Measurements from ENCODE around the gene UQCRHL.
"Not testable (repeated sequence)": the region's sequence is repeated elsewhere in the genome, so short reads cannot be mapped to it uniquely, and the experiment has no call there.

The UQCRHL gene

DNA sequence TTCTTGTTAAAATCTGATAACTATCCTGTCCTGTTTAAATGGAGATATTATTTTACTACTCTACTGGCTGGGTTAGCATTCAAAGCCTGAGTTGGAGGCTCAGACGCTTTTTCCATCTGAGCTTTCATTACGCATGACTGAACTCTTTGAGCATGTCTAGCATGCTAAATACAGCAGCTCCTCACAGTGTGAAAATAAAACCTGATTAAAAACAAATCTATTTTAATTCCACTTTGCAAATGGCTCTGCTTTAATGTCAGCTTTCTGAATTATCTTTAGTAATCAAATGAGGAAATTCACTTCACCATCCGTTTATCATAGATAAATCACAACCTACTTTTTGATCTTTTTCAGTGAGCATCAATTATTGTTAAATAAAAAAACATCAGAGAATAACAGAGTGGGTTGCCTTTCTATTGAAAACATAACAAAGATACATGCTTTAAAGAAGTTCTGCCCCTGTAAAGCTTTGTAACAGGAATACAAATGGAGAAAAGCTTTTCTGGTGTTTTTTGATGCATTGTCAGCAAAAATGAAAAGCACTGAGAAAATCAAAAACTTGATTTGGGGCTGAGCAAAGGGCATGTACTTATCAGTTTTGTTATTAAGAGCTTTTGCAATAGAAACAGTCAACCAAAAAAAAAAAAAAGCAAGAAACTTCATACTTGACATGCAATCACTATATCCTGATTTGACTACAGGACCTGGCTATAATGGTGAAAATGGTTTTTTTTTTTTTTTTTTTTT lies 36.5 kb upstream of the UQCRHL start:
- no peak for DNase-seq (ENCODE audit: low read depth)
- no peak overlapping the region for H3K4me3 ChIP-seq (ENCODE audit: low read depth, low read length)
- no peak for TF ChIP-seq MYC (IDR thresholded peaks at IDR 0.05; ENCODE audit: low read depth, low read length)
- TF ChIP-seq, protein P1, sequence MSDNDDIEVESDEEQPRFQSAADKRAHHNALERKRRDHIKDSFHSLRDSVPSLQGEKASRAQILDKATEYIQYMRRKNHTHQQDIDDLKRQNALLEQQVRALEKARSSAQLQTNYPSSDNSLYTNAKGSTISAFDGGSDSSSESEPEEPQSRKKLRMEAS (IDR thresholded peaks at IDR 0.05; ENCODE audit: low read depth, low read length) = no peak
- TF ChIP-seq, protein P2, sequence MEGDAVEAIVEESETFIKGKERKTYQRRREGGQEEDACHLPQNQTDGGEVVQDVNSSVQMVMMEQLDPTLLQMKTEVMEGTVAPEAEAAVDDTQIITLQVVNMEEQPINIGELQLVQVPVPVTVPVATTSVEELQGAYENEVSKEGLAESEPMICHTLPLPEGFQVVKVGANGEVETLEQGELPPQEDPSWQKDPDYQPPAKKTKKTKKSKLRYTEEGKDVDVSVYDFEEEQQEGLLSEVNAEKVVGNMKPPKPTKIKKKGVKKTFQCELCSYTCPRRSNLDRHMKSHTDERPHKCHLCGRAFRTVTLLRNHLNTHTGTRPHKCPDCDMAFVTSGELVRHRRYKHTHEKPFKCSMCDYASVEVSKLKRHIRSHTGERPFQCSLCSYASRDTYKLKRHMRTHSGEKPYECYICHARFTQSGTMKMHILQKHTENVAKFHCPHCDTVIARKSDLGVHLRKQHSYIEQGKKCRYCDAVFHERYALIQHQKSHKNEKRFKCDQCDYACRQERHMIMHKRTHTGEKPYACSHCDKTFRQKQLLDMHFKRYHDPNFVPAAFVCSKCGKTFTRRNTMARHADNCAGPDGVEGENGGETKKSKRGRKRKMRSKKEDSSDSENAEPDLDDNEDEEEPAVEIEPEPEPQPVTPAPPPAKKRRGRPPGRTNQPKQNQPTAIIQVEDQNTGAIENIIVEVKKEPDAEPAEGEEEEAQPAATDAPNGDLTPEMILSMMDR (IDR thresholded peaks at IDR 0.05; ENCODE audit: low read depth, low read length) = no peak
- TF ChIP-seq POLR2A (IDR thresholded peaks at IDR 0.05; ENCODE audit: extremely low read depth, insufficient read length) = no peak

DNA sequence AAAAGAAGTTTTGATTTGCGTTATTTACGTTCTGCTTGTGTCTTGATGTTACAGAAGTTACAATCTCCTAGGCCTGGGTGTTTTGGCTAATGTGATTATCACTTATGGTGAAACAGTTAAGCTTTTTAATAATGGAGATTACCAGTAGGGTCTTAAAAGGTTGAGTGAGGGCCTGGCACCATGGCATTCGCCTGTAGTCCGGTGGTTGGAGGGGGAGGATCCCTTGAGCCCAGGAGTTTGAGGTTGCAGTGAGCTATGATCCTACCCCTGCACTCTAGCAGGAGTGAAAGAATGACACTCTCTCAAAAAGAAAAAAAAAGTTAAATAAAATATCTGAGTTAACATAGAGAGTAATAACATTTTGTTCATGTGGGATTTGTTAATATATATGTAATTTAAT lies 31.3 kb upstream of the UQCRHL start:
- TF ChIP-seq, protein P2 (IDR thresholded peaks at IDR 0.05; ENCODE audit: low read depth, low read length) = no peak
- no peak for TF ChIP-seq MYC (IDR thresholded peaks at IDR 0.05; ENCODE audit: low read depth, low read length)
- TF ChIP-seq, protein P1 (IDR thresholded peaks at IDR 0.05; ENCODE audit: low read depth, low read length) = no peak
- no peak for TF ChIP-seq POLR2A (IDR thresholded peaks at IDR 0.05; ENCODE audit: extremely low read depth, insufficient read length)
- no peak overlapping the region for H3K4me3 ChIP-seq (ENCODE audit: low read depth, low read length)
- DNase-seq (ENCODE audit: low read depth) = no peak

DNA sequence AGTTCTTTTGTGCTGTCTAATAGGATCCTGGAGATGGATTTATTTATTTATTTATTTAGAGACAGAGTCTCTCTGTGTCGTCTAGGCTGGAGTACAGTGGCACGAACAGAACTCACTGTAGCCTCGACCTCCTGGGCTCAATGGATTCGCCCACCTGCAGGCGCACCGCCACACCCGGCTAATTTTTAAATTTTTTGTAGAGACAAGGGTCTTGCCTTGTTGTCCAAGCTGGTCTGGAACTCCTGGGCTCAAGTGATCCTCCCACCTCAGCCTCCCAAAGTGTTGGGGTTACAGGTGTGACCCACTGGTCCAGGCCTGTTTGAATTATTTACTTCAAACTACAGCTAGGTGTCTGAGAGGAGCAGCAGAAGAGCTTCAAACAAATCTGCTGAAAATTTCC lies 30.5 kb upstream of the UQCRHL start:
- no peak overlapping the region for H3K4me3 ChIP-seq (ENCODE audit: low read depth, low read length)
- no peak for DNase-seq (ENCODE audit: low read depth)
- no peak for TF ChIP-seq POLR2A (IDR thresholded peaks at IDR 0.05; ENCODE audit: extremely low read depth, insufficient read length)
- TF ChIP-seq, protein P2 (IDR thresholded peaks at IDR 0.05; ENCODE audit: low read depth, low read length) = no peak
- TF ChIP-seq, protein P1 (IDR thresholded peaks at IDR 0.05; ENCODE audit: low read depth, low read length) = no peak
- no peak for TF ChIP-seq MYC (IDR thresholded peaks at IDR 0.05; ENCODE audit: low read depth, low read length)

DNA sequence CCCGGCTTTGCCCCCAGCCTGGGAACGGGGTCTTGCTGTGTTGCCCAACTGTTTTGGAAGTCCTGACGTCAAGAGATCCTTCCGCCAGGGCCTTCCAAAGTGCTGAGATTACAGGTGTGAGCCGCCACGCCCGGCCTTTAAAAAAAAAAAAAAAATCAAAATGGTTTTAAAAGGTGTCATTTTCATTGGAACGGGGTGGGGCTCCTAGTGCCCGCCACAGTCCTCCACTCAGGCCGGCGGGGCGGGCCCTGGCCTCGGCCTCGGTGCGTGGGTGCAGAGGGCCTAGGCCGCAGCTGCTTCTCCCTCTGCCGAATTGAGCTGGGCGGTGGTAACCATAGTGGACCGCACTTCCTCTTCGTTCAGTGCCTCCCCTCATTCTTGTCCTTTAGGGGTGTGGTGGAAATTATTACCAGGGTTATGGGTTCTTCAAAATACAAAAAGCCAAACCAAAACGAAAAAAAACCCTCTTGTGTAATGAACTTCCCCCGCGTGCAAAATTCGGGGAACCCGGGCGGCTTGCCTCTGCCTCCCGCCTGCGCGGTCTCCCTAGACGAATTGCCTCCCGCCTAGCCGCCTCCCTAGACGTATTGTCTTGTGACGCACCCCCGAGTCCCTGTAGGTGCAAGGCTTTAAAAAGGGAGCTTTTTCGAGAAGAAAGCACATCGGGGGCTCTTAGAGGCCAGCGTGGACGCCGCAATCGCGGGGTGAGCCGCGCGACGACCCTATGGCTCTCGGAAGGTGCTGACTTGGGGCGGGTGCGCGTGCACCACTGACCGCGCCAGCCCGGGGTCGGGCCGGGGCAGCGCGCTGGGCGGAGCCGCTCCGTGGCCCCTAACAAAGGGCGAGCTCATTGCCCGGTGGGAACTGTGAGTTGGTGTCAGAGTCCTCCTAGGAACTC lies 29.6 kb upstream of the UQCRHL start:
- H3K4me3 ChIP-seq (ENCODE audit: low read depth, low read length) = peak overlapping the region; percentile 32
- TF ChIP-seq, protein P1 (IDR thresholded peaks at IDR 0.05; ENCODE audit: low read depth, low read length) = no peak
- TF ChIP-seq, protein P2 (IDR thresholded peaks at IDR 0.05; ENCODE audit: low read depth, low read length) = no peak
- TF ChIP-seq MYC (IDR thresholded peaks at IDR 0.05; ENCODE audit: low read depth, low read length) (no peak), POLR2A (IDR thresholded peaks at IDR 0.05; ENCODE audit: extremely low read depth, insufficient read length) (no peak)
- peak; percentile 84 for DNase-seq (ENCODE audit: low read depth)

DNA sequence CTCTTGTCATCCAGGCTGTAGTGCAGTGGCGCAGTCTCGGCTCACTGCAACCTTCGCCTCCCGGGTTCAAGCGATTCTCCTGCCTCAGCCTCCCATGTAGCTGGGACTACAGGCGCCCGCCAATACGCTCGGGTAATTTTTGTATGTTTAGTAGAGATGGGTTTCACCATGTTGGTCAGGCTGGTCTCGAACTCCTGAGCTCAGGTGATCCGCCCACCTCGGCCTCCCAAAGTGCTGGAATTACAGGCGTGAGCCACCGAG lies 29.0 kb upstream of the UQCRHL start:
- not testable (repeated sequence) for DNase-seq (ENCODE audit: low read depth)
- H3K4me3 ChIP-seq (ENCODE audit: low read depth, low read length) = peak overlapping the region; percentile 57

DNA sequence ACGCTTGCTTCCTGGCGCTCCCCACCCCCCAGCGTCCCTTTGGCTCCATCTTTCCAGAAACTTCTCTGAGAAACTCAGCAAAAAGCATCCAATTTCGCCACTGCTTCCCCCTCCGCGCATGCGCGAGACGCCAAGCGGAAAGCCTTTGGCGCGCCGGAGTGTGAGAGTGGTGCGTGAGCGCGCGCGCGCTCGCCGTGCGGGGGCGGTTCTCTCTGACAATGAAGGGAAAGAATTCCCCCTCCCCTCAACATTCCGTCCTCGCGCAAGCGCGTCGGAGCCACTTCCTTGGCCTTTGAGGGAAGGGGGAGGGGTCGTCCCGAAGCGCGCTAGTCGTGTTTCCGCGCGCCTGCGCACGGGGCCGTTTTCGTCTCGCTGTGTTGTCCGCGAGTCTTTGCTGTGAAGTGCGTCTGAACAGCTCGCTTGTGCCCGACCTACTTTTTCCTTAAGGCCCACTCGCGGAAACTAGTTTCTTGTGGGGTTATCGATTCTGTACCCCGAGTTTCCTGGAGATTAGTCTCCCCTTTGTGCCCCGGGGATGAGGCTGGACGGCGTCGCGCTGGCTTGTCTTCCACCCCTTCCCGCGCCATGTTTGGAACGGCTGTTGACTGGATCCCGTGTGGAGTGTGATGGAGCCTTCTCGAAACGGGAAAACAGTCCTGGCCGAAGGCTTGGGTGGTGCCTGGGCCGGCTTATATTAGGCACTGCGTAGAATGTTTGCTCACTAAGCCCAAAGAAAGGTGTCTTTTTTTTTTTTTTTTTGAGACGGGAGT lies 28.5 kb upstream of the UQCRHL start:
- H3K4me3 ChIP-seq (ENCODE audit: low read depth, low read length) = peak overlapping the region; percentile 82
- DNase-seq (ENCODE audit: low read depth) = peak; percentile 99
- TF ChIP-seq MYC (IDR thresholded peaks at IDR 0.05; ENCODE audit: low read depth, low read length) (0 out of 2 replicates have a peak, but pooled peaks have one; percentile 32), POLR2A (IDR thresholded peaks at IDR 0.05; ENCODE audit: extremely low read depth, insufficient read length) (peak; percentile 74)
- TF ChIP-seq, protein P2 (IDR thresholded peaks at IDR 0.05; ENCODE audit: low read depth, low read length) = no peak
- TF ChIP-seq, protein P1 (IDR thresholded peaks at IDR 0.05; ENCODE audit: low read depth, low read length) = peak; percentile 38; the same call in 1 of the 2 replicates
